ENCODE results near the gene BCL2L11. TPM values are rescaled to one million over a fixed set of nuclear protein-coding genes. Genes with fewer than 3 reads are reported as not detected.

The BCL2L11 gene
- total and polyA plus RNA-seq, 9 donors, result 11.6 to 34.7 (median 20.2) TPM

DNA sequence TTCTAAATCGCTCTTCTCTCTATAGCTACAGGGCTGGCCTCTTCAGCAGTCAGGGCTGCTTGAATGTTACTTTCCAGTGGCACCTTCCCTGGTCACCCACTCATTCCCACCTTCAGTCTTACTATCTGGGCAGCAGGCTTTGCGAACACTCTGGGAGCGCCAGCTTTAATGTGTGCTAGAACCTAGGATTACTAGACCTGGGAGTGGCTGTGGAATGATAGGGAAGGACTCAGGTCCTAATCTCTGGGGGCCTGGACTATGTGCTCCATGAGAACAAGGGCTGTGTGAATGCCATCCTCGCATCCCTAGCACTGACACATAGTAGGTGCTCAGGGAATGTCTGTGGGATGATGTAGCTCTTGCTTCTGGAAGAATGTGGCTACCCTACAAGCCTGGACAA, 57.6 kb downstream of the BCL2L11 start:
- Histone ChIP-seq H3K27ac (no peak overlapping the region), H3K4me3 (no peak overlapping the region), H3K27me3 (no peaks in the 10 kb centered on the region), H3K36me3 (no peaks in the 10 kb centered on the region), H3K4me1 (ENCODE audit: insufficient read depth) (no peaks in the 10 kb centered on the region), H3K9me3 (no peaks in the 10 kb centered on the region)
- 97 to 100% (median 98%) methylated on average over 4 of the region's 4 CpGs for WGBS, 3 donors
- no peak for DNase-seq
- intact Hi-C loops (cut with DNase I), result no loop called here
- no peak for TF ChIP-seq EP300 (IDR thresholded peaks at IDR 0.05)
- TF ChIP-seq, protein P1, sequence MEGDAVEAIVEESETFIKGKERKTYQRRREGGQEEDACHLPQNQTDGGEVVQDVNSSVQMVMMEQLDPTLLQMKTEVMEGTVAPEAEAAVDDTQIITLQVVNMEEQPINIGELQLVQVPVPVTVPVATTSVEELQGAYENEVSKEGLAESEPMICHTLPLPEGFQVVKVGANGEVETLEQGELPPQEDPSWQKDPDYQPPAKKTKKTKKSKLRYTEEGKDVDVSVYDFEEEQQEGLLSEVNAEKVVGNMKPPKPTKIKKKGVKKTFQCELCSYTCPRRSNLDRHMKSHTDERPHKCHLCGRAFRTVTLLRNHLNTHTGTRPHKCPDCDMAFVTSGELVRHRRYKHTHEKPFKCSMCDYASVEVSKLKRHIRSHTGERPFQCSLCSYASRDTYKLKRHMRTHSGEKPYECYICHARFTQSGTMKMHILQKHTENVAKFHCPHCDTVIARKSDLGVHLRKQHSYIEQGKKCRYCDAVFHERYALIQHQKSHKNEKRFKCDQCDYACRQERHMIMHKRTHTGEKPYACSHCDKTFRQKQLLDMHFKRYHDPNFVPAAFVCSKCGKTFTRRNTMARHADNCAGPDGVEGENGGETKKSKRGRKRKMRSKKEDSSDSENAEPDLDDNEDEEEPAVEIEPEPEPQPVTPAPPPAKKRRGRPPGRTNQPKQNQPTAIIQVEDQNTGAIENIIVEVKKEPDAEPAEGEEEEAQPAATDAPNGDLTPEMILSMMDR (IDR thresholded peaks at IDR 0.05), result no peak
- TF ChIP-seq POLR2A (IDR thresholded peaks at IDR 0.05), result no peak

DNA sequence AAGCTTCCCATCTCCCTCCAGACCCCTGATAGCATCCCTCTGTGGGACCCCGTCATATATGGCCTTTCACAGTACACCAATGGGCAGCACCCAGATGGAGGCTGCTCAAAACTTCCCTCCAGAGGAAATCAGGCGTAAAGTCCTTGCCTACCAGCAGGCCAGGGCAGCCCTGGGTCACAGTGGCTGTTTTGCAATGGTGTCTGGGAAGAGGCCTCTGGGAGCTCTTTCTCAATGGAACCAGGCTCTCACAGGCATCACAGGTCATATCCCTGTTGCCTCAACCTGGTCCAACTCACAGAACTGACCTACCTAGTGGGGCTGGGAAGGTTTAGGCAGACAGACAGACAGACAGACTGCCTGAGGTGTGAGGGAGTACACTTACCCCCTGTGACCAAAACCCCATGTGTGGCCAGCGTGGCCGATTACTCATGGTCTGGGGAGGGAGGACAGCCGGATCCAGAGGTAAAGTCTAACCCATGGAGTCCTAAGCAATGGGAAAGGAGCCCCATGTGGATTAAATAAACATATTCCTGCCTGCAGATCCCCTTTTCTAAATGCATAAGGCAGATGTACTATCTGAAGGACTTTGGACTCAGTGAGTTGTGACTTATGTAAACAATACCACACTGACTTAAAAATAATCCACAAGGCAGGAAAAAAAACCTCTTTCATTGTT, 58.2 kb downstream of the BCL2L11 start:
- intact Hi-C loops (cut with DNase I), result no loop called here
- H3K36me3 ChIP-seq, result no peaks in the 10 kb centered on the region
- H3K4me1 ChIP-seq (ENCODE audit: insufficient read depth), result no peaks in the 10 kb centered on the region
- TF ChIP-seq POLR2A (IDR thresholded peaks at IDR 0.05) (no peak), EP300 (IDR thresholded peaks at IDR 0.05) (no peak)
- TF ChIP-seq, protein P1 (IDR thresholded peaks at IDR 0.05), result no peak
- 58 to 74% (median 61%) methylated on average over 5 of the region's 5 CpGs for WGBS, 3 donors
- DNase-seq, result no peak
- no peak overlapping the region for H3K4me3 ChIP-seq
- no peaks in the 10 kb centered on the region for H3K9me3 ChIP-seq
- H3K27ac ChIP-seq, result no peak overlapping the region
- no peaks in the 10 kb centered on the region for H3K27me3 ChIP-seq

DNA sequence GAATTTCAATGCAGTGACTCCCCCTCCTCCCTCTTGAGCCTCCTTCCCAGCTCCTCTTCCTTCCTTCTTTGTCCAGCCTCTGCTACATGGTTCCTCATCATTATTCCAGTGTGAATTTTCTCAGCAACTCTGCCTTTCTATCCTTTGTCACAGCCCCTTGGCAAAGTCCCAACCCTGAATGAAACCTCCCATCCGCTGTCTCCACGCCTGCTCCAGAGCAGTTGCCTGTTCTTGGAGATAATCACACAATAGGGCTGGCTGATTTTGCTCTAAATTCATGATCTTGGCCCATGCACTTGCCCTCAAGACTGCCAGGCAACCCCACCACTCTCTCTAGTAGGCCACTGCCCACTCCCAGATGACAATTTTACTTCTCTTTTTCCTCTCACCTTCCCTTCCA, 61.4 kb downstream of the BCL2L11 start:
- no peak for DNase-seq
- Histone ChIP-seq H3K27me3 (no peaks in the 10 kb centered on the region), H3K36me3 (no peaks in the 10 kb centered on the region), H3K9me3 (no peaks in the 10 kb centered on the region), H3K27ac (no peak overlapping the region), H3K4me1 (ENCODE audit: insufficient read depth) (no peaks in the 10 kb centered on the region), H3K4me3 (no peak overlapping the region)
- WGBS, 3 donors, result 90 to 94% (median 90%) methylated on average over 2 of the region's 2 CpGs
- no peak for TF ChIP-seq EP300 (IDR thresholded peaks at IDR 0.05)
- TF ChIP-seq, protein P1 (IDR thresholded peaks at IDR 0.05), result no peak
- TF ChIP-seq POLR2A (IDR thresholded peaks at IDR 0.05), result no peak
- intact Hi-C loops (cut with DNase I), result no loop called here

DNA sequence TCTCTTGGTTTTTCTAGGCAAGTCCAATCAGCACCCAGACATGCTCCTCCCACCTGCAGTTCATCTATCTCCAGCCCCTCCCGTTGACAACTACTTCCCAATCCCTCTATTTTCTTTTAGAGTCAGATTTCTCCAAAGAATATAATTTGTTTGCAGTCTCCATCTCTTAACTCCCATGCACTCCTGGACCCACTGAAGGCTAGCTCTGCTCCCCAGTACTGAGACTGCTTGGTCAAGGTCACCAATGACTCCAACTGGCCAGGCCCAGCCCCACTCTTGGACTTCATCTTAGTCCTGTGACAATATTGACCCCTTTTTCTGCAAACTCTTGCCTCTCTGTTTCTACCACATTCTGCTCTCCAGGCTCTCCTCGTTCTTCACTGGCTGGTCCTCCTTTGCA, 62.0 kb downstream of the BCL2L11 start:
- intact Hi-C loops (cut with DNase I), result no loop called here
- H3K27me3 ChIP-seq, result no peaks in the 10 kb centered on the region
- H3K36me3 ChIP-seq, result no peaks in the 10 kb centered on the region
- DNase-seq, result no peak
- no peaks in the 10 kb centered on the region for H3K4me1 ChIP-seq (ENCODE audit: insufficient read depth)
- 71 to 76% (median 73%) methylated on average over 2 of the region's 2 CpGs for WGBS, 3 donors
- no peak for TF ChIP-seq EP300 (IDR thresholded peaks at IDR 0.05)
- TF ChIP-seq, protein P1 (IDR thresholded peaks at IDR 0.05), result no peak
- no peak for TF ChIP-seq POLR2A (IDR thresholded peaks at IDR 0.05)
- H3K4me3 ChIP-seq, result no peak overlapping the region
- no peaks in the 10 kb centered on the region for H3K9me3 ChIP-seq
- no peak overlapping the region for H3K27ac ChIP-seq

All from ovary (tissue), 9 donors.